Ovary (tissue), 9 donors: ENCODE measurements around the gene EPHA5. TPM values are rescaled to one million over a fixed set of nuclear protein-coding genes. Genes with fewer than 3 reads are reported as not detected.

Experiments
- DNase-seq, 5 donors: peaks; one replicate each; pipeline ENCODE4 v3.0.0-alpha.2; 2019 to 2020
- H3K27ac ChIP-seq, 2 donors: fragments of 200-600 bp; one replicate each; pipeline versions ENCODE4 v1.5.1 to v1.8.0; 2019 to 2022
- H3K27me3 ChIP-seq: fragments of 200-600 bp; one replicate; pipeline ENCODE4 v1.8.0; 2022
- H3K36me3 ChIP-seq: fragments of 200-600 bp; sonication (generic); one replicate; pipeline ENCODE4 v1.5.1; 2019
- H3K4me1 ChIP-seq: one replicate; pipeline ENCODE4 v1.8.1; 2013; ENCODE audit warnings: mild to moderate bottlenecking, moderate library complexity; ENCODE audit not compliant: insufficient read depth
- H3K4me3 ChIP-seq: fragments of 200-600 bp; sonication (generic); one replicate; pipeline ENCODE4 v1.5.1; 2017
- H3K9me3 ChIP-seq, 2 donors: fragments of 200-600 bp in 1 of 2; sonication (generic) in 1 of 2; one replicate each; pipeline versions ENCODE4 v1.5.1 to v1.8.1; 2013 to 2019; ENCODE audit warnings: mild to moderate bottlenecking in 1 of 2, moderate library complexity in 1 of 2
- EP300 ChIP-seq: sonication (generic); formaldehyde crosslinking; IDR thresholded peaks from one replicate; pipeline ENCODE4 v1.6.1; 2017; ENCODE audit warnings: antibody characterized with exemption
- POLR2A ChIP-seq: fragments of 450-650 bp; IDR thresholded peaks from one replicate; pipeline ENCODE4 v1.6.1; 2017; ENCODE audit warnings: antibody characterized with exemption, mild to moderate bottlenecking, moderate library complexity
- WGBS, 3 donors: extraction: QIAGEN DNeasy Blood & Tissue Kit in 1 of 3; methylation state at CpG; one replicate each; pipeline versions ENCODE4 v1.1.5 to v1.1.7; 2013 to 2017; 5-methylcytosine and 5-hydroxymethylcytosine counted together
- intact Hi-C, 4 donors: fragments of 100-400 bp; cut with DNase I; formaldehyde crosslinking; loops; one replicate each; pipeline versions ENCODE4 v1.11.0 to v1.15.1; 2022 to 2023
- polyA plus RNA-seq, 2 donors: library from polyadenylated mRNA; stranded (reverse); fragments of 200-250 nt in 1 of 2; fragments of 350-450 nt in 1 of 2; fragmentation: Illumina TruSeq in 1 of 2; extraction: RNeasy Lipid Tissue Mini Kit (QIAGEN cat#74804) in 1 of 2; gene quantifications; one replicate each; pipeline ENCODE4 v1.2.3, GENCODE V29; 2013 to 2014
- total RNA-seq, 7 donors: library from RNA; depleted of rRNA in 2 of 7; stranded (reverse); fragments of >200 nt in 2 of 7; fragmentation: NEBNext Ultra II Directional in 3 of 7; extraction: Animal tissue kit (Norgen Biotek cat#: 25700) in 3 of 7; gene quantifications; one replicate each; pipeline versions ENCODE4 v1.1.0 to v1.2.4, GENCODE V29; 2016 to 2023
- TF ChIP-seq, protein P1 (sequence below), 3 donors: fragments of 450-650 bp in 2 of 3; fragments of 200-600 bp in 1 of 3; IDR thresholded peaks; one replicate each; pipeline versions ENCODE4 v1.5.1 to v1.8.0; 2016 to 2022; ENCODE audit warnings: antibody characterized with exemption in 3 of 3, mild to moderate bottlenecking in 1 of 3
- donor health status: DM: no; HTN: no; CAD: no; lungs with moderate emphysema.
- donor health status: DM: no; HTN: no; CAD: no.
- donor health status: Bipolar disorder and iron deficiency.
- donor health status: DM: yes; HTN: yes; CAD: no.
- donor health status: DM: no; HTN: no; CAD: no.
- donor health status: DM: yes; HTN: yes; CAD: no.

Gene EPHA5
- total and polyA plus RNA-seq, 9 donors: 0.29 to 5.6 (median 1.6) TPM

- Histone ChIP-seq H3K27ac (no peak overlapping the region), H3K27me3 (no peaks in the 10 kb centered on the region), H3K9me3 (no peaks in the 10 kb centered on the region), H3K4me1 (no peaks in the 10 kb centered on the region), H3K4me3 (no peak overlapping the region), H3K36me3 (no peaks in the 10 kb centered on the region)
- 47 to 65% (median 64%) methylated on average over 1 of the region's 1 CpG for WGBS, 3 donors
- intact Hi-C loops: no loop called here
- no peak for DNase-seq
- TF ChIP-seq, protein P1, sequence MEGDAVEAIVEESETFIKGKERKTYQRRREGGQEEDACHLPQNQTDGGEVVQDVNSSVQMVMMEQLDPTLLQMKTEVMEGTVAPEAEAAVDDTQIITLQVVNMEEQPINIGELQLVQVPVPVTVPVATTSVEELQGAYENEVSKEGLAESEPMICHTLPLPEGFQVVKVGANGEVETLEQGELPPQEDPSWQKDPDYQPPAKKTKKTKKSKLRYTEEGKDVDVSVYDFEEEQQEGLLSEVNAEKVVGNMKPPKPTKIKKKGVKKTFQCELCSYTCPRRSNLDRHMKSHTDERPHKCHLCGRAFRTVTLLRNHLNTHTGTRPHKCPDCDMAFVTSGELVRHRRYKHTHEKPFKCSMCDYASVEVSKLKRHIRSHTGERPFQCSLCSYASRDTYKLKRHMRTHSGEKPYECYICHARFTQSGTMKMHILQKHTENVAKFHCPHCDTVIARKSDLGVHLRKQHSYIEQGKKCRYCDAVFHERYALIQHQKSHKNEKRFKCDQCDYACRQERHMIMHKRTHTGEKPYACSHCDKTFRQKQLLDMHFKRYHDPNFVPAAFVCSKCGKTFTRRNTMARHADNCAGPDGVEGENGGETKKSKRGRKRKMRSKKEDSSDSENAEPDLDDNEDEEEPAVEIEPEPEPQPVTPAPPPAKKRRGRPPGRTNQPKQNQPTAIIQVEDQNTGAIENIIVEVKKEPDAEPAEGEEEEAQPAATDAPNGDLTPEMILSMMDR (IDR thresholded peaks at IDR 0.05): no peak
- no peak for TF ChIP-seq POLR2A
- no peak for TF ChIP-seq EP300
Observed at GRCh38 chr4:65521666-65522065, 148.6 kb downstream of the EPHA5 start.

DNA sequence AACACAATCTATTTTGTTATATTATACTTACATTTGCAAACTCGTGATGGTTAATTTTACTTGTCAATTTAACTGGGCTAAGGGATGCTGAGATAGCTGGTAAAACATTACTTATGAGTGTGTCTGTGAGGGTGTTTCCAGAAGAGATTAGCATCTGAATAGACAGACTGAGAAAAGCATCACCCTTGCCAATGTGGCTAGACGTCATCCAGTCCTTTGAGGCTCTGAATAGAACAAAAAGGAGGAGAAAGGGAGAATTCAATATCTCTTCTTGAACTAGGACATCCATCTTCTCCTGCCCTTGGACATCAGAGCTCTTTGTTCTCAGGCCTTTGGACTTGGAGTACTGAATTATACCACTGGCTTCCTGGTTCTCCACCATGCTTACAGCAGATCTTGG is 154.6 kb downstream of the EPHA5 start:
- intact Hi-C loops: no loop called here
- H3K36me3 ChIP-seq: no peaks in the 10 kb centered on the region
- TF ChIP-seq, protein P1 (IDR thresholded peaks at IDR 0.05): no peak
- TF ChIP-seq EP300 (no peak), POLR2A (no peak)
- no peaks in the 10 kb centered on the region for H3K9me3 ChIP-seq
- H3K27me3 ChIP-seq: no peaks in the 10 kb centered on the region
- WGBS, 3 donors: 69 to 79% (median 73%) methylated on average over 2 of the region's 2 CpGs
- H3K4me1 ChIP-seq: no peaks in the 10 kb centered on the region
- H3K4me3 ChIP-seq: no peak overlapping the region
- H3K27ac ChIP-seq: no peak overlapping the region
- DNase-seq: no peak

DNA sequence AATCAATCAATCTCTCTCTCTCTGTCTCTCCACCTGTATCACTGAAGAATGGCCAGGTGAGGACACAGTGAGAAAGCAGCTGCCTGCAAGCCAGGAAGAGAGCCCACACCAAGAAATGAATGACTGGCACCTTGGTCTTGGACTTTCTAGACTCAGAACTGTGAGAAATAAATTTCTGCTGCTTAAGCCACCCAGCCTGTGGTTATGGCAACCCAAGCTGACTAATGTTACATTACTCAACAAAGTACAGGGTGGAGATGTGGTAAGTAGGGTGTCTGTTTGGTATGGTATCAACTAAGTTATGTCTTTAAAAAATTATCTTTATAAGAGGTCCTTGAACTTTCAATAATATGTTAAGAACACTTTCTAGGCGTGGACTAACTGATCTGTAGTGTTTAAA is 159.3 kb downstream of the EPHA5 start:
- intact Hi-C loops: no loop called here
- 59 to 77% (median 76%) methylated on average over 1 of the region's 1 CpG for WGBS, 3 donors
- Histone ChIP-seq H3K4me1 (no peaks in the 10 kb centered on the region), H3K27me3 (no peaks in the 10 kb centered on the region), H3K36me3 (no peaks in the 10 kb centered on the region), H3K9me3 (no peaks in the 10 kb centered on the region), H3K27ac (no peak overlapping the region), H3K4me3 (no peak overlapping the region)
- no peak for DNase-seq
- TF ChIP-seq POLR2A (no peak), EP300 (no peak)
- TF ChIP-seq, protein P1 (IDR thresholded peaks at IDR 0.05): no peak

- no peak for DNase-seq
- no peak overlapping the region for H3K27ac ChIP-seq
- H3K9me3 ChIP-seq: no peaks in the 10 kb centered on the region
- TF ChIP-seq, protein P1 (IDR thresholded peaks at IDR 0.05): no peak
- TF ChIP-seq POLR2A (no peak), EP300 (no peak)
- H3K4me1 ChIP-seq: no peaks in the 10 kb centered on the region
- WGBS, 3 donors: 85 to 91% (median 85%) methylated on average over 2 of the region's 2 CpGs
- no peak overlapping the region for H3K4me3 ChIP-seq
- no peaks in the 10 kb centered on the region for H3K36me3 ChIP-seq
- intact Hi-C loops: no loop called here
- H3K27me3 ChIP-seq: no peaks in the 10 kb centered on the region
Observed at GRCh38 chr4:65508168-65508567, 162.1 kb downstream of the EPHA5 start.
